DOHH2 (cell line): ENCODE results near the gene FAM131C.

Experiments used
- H3F3A ChIP-seq: fragments of 200-600 bp; sonication (generic), shearing (Covaris generic); 2 replicates; pipeline ENCODE4 v1.6.0; 2016; ENCODE audit warnings: antibody characterized with exemption, mild to moderate bottlenecking; ENCODE audit not compliant: control insufficient read depth, insufficient read depth
- H3K27ac ChIP-seq: fragments of 200-600 bp; sonication (generic); 2 replicates; pipeline ENCODE4 v1.5.1; 2014; ENCODE audit warnings: low read depth, mild to moderate bottlenecking, low read length, moderate library complexity
- H3K27me3 ChIP-seq: fragments of 200-600 bp; sonication (generic); 2 replicates; pipeline ENCODE4 v1.6.1; 2014; ENCODE audit warnings: mild to moderate bottlenecking, low read length, mixed read lengths; ENCODE audit not compliant: control insufficient read depth
- H3K36me3 ChIP-seq: fragments of 200-600 bp; sonication (generic); 2 replicates; pipeline ENCODE4 v1.6.1; 2014; ENCODE audit warnings: mild to moderate bottlenecking, low read length, moderate library complexity, mixed read lengths; ENCODE audit not compliant: control insufficient read depth
- H3K4me1 ChIP-seq: fragments of 200-600 bp; sonication (generic); 2 replicates; pipeline ENCODE4 v1.6.1; 2014; ENCODE audit warnings: mild to moderate bottlenecking, low read length, mixed read lengths; ENCODE audit not compliant: control insufficient read depth
- H3K4me2 ChIP-seq: fragments of 200-600 bp; sonication (generic); 2 replicates; pipeline ENCODE4 v1.6.0; 2014; ENCODE audit warnings: mild to moderate bottlenecking, low read length, moderate library complexity
- H3K4me3 ChIP-seq: fragments of 200-600 bp; sonication (generic); 2 replicates; pipeline ENCODE4 v1.5.1; 2014; ENCODE audit warnings: mild to moderate bottlenecking, low read length, mixed read lengths
- H3K79me2 ChIP-seq: fragments of 200-600 bp; sonication (generic); 2 replicates; pipeline ENCODE4 v1.6.1; 2014; ENCODE audit warnings: mild to moderate bottlenecking, low read length, mixed read lengths; ENCODE audit not compliant: control insufficient read depth
- H3K9me2 ChIP-seq: fragments of 200-600 bp; sonication (generic); replicated peaks from 2 replicates; pipeline ENCODE4 v1.6.1; 2014; ENCODE audit warnings: mild to moderate bottlenecking, low read length, mixed read lengths; ENCODE audit not compliant: control insufficient read depth
- H3K9me3 ChIP-seq: fragments of 200-600 bp; sonication (generic); 2 replicates; pipeline ENCODE4 v1.6.1; 2014; ENCODE audit warnings: antibody characterized with exemption, low read length, mixed read lengths; ENCODE audit not compliant: control insufficient read depth, insufficient read depth
- H4K20me1 ChIP-seq: fragments of 200-600 bp; sonication (generic); 2 replicates; pipeline ENCODE4 v1.6.0; 2014; ENCODE audit warnings: low read depth, mild to moderate bottlenecking, antibody characterized with exemption, low read length, moderate library complexity; ENCODE audit not compliant: control insufficient read depth, insufficient read depth
- CTCF ChIP-seq: fragments of 200-600 bp; sonication (generic); IDR thresholded peaks from one replicate; pipeline ENCODE4 v1.5.1; 2014; ENCODE audit warnings: antibody characterized with exemption, mild to moderate bottlenecking, low read depth, low read length; ENCODE audit not compliant: poor library complexity, severe bottlenecking
- EZH2phosphoT487 ChIP-seq: fragments of 200-600 bp; sonication (generic); IDR thresholded peaks from 2 replicates; pipeline ENCODE4 v1.6.1; 2017; ENCODE audit warnings: borderline replicate concordance, mild to moderate bottlenecking, antibody characterized with exemption, low read length, moderate library complexity, mixed read lengths

FAM131C gene

GRCh38 chr1:16114527-16115467, 41.3 kb upstream of the FAM131C start:
- TF ChIP-seq EZH2phosphoT487 (no peak), CTCF (no peak)
- Histone ChIP-seq H3K36me3 (no peaks in the 10 kb centered on the region), H3K4me3 (no peak overlapping the region), H3K9me2 (no peaks in the 10 kb centered on the region), H3K4me2 (no peak overlapping the region), H4K20me1 (no peaks in the 10 kb centered on the region), H3K9me3 (no peaks in the 10 kb centered on the region), H3K4me1 (no peaks in the 10 kb centered on the region), H3K27me3 (no peaks in the 10 kb centered on the region; the same call in none of the 2 replicates), H3F3A (no peaks in the 10 kb centered on the region), H3K79me2 (no peaks in the 10 kb centered on the region), H3K27ac (no peak overlapping the region)

GRCh38 chr1:16112596-16113555, 39.4 kb upstream of the FAM131C start:
- no peak overlapping the region for H3K27ac ChIP-seq
- H3K79me2 ChIP-seq = no peaks in the 10 kb centered on the region
- TF ChIP-seq EZH2phosphoT487 (no peak), CTCF (no peak)
- no peak overlapping the region for H3K4me3 ChIP-seq
- no peaks in the 10 kb centered on the region for H3K36me3 ChIP-seq
- no peaks in the 10 kb centered on the region for H3F3A ChIP-seq
- H4K20me1 ChIP-seq = no peaks in the 10 kb centered on the region
- no peak overlapping the region for H3K4me2 ChIP-seq
- no peaks in the 10 kb centered on the region for H3K9me2 ChIP-seq
- H3K27me3 ChIP-seq = no peaks in the 10 kb centered on the region; the same call in none of the 2 replicates
- no peaks in the 10 kb centered on the region for H3K4me1 ChIP-seq
- H3K9me3 ChIP-seq = no peaks in the 10 kb centered on the region; the same call in 1 of the 2 replicates

- Histone ChIP-seq H3K4me2 (no peak overlapping the region), H3K79me2 (no peaks in the 10 kb centered on the region), H3K9me3 (no peaks in the 10 kb centered on the region; the same call in 1 of the 2 replicates), H3K9me2 (no peaks in the 10 kb centered on the region), H3K4me1 (no peaks in the 10 kb centered on the region), H3K36me3 (no peaks in the 10 kb centered on the region), H3K27ac (no peak overlapping the region), H4K20me1 (no peaks in the 10 kb centered on the region), H3F3A (no peaks in the 10 kb centered on the region), H3K27me3 (peaks cover 3% of the 10 kb centered on the region), H3K4me3 (no peak overlapping the region)
- TF ChIP-seq EZH2phosphoT487 = no peak
- TF ChIP-seq CTCF = no peak
Observed at GRCh38 chr1:16111771-16112595, 38.5 kb upstream of the FAM131C start.
